Small intestine (tissue), 7 donors: ENCODE data around the gene DOCK1. TPM values are rescaled to one million over a fixed set of nuclear protein-coding genes. Genes with fewer than 3 reads are reported as not detected.

Experiments used
- DNase-seq, 2 donors: peaks; one replicate each; pipeline versions ENCODE4 v3.0.0 to v3.0.0-alpha.2; 2013
- FAIRE-seq: peaks from 2 replicates; lab custom pipeline; 2012; peaks lifted over from hg19 to GRCh38; lab: Jason Lieb, UNC
- H3K27ac ChIP-seq, 3 donors: one replicate each; pipeline ENCODE4 v1.5.1; 2013; ENCODE audit warnings: low read length in 2 of 3, mild to moderate bottlenecking in 2 of 3, control low read depth in 1 of 3, inconsistent platforms in 1 of 3, low read depth in 1 of 3, moderate library complexity in 1 of 3
- H3K27me3 ChIP-seq, 3 donors: one replicate each; pipeline ENCODE4 v1.6.1; 2013; ENCODE audit warnings: low read length in 3 of 3, inconsistent platforms in 1 of 3; ENCODE audit not compliant: control insufficient read depth in 3 of 3, insufficient read depth in 3 of 3
- H3K36me3 ChIP-seq, 3 donors: one replicate each; pipeline ENCODE4 v1.6.1; 2013; ENCODE audit warnings: low read length in 3 of 3, inconsistent platforms in 1 of 3, low read depth in 1 of 3, mild to moderate bottlenecking in 1 of 3, moderate library complexity in 1 of 3; ENCODE audit not compliant: control insufficient read depth in 3 of 3, insufficient read depth in 2 of 3
- H3K4me1 ChIP-seq, 3 donors: one replicate each; pipeline ENCODE4 v1.6.1; 2013; ENCODE audit warnings: low read length in 2 of 3, inconsistent platforms in 1 of 3, low read depth in 1 of 3, mild to moderate bottlenecking in 1 of 3, moderate library complexity in 1 of 3; ENCODE audit not compliant: control insufficient read depth in 3 of 3, insufficient read depth in 2 of 3
- H3K4me3 ChIP-seq, 3 donors: one replicate each; pipeline ENCODE4 v1.5.1; 2013; ENCODE audit warnings: low read length in 3 of 3, control low read depth in 1 of 3, inconsistent platforms in 1 of 3, low read depth in 1 of 3, mild to moderate bottlenecking in 1 of 3, moderate library complexity in 1 of 3
- H3K9me3 ChIP-seq, 2 donors: one replicate each; pipeline ENCODE4 v1.6.1; 2013; ENCODE audit warnings: low read depth in 1 of 2, low read length in 1 of 2; ENCODE audit not compliant: control insufficient read depth in 2 of 2, insufficient read depth in 1 of 2
- WGBS, 3 donors: extraction: QIAGEN DNeasy Blood & Tissue Kit; methylation state at CpG; one replicate each; pipeline ENCODE4 v1.1.7; 2013; 5-methylcytosine and 5-hydroxymethylcytosine counted together
- polyA plus RNA-seq, 4 donors: library from polyadenylated mRNA; stranded (reverse) in 3 of 4; unstranded in 1 of 4; fragments of 200-250 nt in 3 of 4; fragments of 120-200 nt in 1 of 4; gene quantifications; one replicate each; pipeline versions ENCODE4 v1.2.1 to v1.2.3, GENCODE V29; 2013
- donor health status: healthy with polysubstance abuse.
- donor health status: control.
- donor health status: control.
- donor health status: Bipolar disorder and iron deficiency.
- donor health status: healthy.

The DOCK1 gene
- polyA plus RNA-seq, 4 donors: 16.8 to 27.0 (median 22.1) TPM

DNA sequence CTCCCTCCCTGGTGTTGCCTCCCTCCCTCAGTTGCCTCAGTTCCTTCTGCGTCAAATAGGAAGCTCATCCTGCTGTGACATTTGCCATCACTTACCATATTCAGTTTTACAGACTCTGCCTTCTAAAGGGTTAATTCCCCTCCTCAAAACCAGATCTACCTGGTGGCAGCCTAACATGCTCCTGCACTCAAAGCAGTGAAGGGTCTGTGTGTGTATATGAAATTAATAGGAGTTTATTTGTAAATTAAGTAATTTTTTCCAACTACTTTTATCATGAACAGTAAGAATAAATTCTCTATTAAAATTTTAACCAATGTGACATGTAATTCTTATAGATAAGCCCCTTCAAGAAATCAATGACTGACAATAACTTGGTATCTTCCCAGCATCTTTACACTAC lies 449.8 kb downstream of the DOCK1 start:
- H3K36me3 ChIP-seq: peaks cover 2 to 26% (median 2%) of the 10 kb centered on the region in 3 donors
- H3K27me3 ChIP-seq: no peaks in the 10 kb centered on the region
- FAIRE-seq: no peak
- H3K9me3 ChIP-seq: no peaks in the 10 kb centered on the region
- WGBS, 3 donors: 86 to 100% (median 86%) methylated on average over 1 of the region's 1 CpG
- H3K4me1 ChIP-seq: no peaks in the 10 kb centered on the region
- H3K27ac ChIP-seq: no peak overlapping the region
- no peak for DNase-seq
- H3K4me3 ChIP-seq: no peak overlapping the region

DNA sequence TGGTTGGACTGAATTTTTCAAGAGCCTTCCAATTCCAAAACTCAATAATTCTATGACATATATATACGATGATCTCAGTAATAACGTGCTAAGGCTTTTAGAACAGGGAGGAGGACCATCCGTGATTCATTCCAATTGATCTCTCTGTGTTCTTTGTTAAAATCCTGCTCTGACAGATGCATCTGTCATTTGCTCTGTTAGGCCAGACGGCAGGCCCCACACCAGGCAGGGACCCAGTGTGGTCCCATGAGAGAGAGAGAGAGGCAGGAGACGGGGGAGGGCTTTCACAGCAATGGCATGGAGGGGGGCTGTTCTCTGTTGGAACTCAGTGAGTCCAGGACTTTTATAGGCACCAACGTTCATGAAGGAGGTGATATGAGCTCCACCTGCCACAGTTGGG lies 451.1 kb downstream of the DOCK1 start:
- WGBS, 3 donors: 79 to 84% (median 79%) methylated on average over 6 of the region's 6 CpGs
- no peak for DNase-seq
- FAIRE-seq: no peak
- H3K27me3 ChIP-seq: no peaks in the 10 kb centered on the region
- H3K4me3 ChIP-seq: no peak overlapping the region
- H3K9me3 ChIP-seq: no peaks in the 10 kb centered on the region
- peaks cover 2 to 26% (median 2%) of the 10 kb centered on the region in 3 donors for H3K36me3 ChIP-seq
- no peaks in the 10 kb centered on the region for H3K4me1 ChIP-seq
- H3K27ac ChIP-seq: no peak overlapping the region

DNA sequence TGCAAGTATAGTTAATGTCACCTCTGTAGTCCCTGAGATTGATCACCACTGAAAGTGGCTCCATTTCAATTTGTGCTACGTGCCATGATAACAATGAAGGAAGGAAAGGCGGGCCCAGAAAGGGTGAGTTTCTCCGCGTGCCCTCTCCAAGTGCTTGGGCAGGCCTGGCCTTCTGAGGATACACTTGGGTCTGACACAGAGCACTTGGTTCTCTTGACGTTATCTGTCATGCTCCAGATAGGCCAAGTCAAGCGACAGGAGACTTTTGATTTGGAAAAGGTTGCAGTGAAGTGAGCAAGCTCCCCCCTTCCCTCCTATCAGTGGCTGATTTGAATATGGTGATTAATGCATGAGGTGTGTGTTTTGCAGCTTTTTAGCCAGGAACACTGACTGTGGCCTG lies 452.0 kb downstream of the DOCK1 start:
- 92 to 97% (median 93%) methylated on average over 6 of the region's 6 CpGs for WGBS, 3 donors
- Histone ChIP-seq H3K27me3 (no peaks in the 10 kb centered on the region), H3K36me3 (peaks cover 2 to 26% (median 2%) of the 10 kb centered on the region in 3 donors), H3K27ac (no peak overlapping the region), H3K4me1 (no peaks in the 10 kb centered on the region), H3K9me3 (no peaks in the 10 kb centered on the region), H3K4me3 (no peak overlapping the region)
- DNase-seq (no peak), FAIRE-seq (no peak)

DNA sequence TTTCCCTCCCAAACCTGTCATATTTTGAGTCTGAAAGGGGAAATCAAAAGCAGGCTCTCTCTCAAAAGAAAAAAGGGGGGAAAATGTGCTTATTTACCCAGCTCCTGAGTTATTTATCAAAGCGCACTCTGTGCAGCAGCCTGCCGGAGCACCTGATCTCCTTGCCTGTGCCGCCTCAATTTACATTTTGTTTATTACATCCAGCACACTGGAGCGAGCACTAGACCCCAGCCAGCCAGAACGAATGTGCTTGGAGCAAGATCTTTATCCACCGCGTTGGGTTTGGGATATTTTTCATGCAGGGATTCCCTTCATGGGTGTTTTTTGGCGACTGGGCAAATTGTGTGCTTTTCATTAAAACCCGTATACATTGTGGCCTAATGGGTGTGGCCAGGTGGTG lies 453.1 kb downstream of the DOCK1 start:
- no peak for FAIRE-seq
- 83 to 93% (median 86%) methylated on average over 9 of the region's 9 CpGs for WGBS, 3 donors
- DNase-seq: no peak
- Histone ChIP-seq H3K36me3 (peaks cover 2 to 32% (median 2%) of the 10 kb centered on the region in 3 donors), H3K27ac (no peak overlapping the region), H3K4me1 (no peaks in the 10 kb centered on the region), H3K27me3 (no peaks in the 10 kb centered on the region), H3K9me3 (no peaks in the 10 kb centered on the region), H3K4me3 (no peak overlapping the region)

DNA sequence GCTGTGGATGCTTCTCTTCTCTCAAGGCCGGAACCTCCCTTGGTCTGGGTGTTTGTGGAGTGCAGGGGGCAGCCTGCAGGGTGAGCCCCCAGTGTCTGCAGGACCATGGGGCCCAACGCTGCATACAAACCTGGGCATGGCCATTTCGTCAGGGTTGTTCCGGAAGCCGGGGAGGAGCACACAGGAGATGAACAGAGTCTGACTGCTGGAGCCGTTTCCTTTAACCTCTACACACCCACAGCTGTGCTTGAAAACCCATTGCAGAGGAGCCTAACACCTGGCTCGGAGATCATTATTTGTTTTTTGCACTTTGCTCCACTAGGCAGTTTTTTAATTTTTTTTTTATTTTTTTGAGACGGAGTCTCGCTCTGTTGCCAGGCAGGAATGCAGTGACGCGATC lies 458.8 kb downstream of the DOCK1 start:
- Histone ChIP-seq H3K36me3 (peaks cover 0 to 25% (median 0%) of the 10 kb centered on the region in 3 donors), H3K9me3 (no peaks in the 10 kb centered on the region), H3K4me1 (no peaks in the 10 kb centered on the region), H3K27ac (no peak overlapping the region), H3K27me3 (no peaks in the 10 kb centered on the region), H3K4me3 (no peak overlapping the region)
- DNase-seq: no peak
- no peak for FAIRE-seq
- WGBS, 3 donors: 87 to 91% (median 88%) methylated on average over 11 of the region's 11 CpGs

DNA sequence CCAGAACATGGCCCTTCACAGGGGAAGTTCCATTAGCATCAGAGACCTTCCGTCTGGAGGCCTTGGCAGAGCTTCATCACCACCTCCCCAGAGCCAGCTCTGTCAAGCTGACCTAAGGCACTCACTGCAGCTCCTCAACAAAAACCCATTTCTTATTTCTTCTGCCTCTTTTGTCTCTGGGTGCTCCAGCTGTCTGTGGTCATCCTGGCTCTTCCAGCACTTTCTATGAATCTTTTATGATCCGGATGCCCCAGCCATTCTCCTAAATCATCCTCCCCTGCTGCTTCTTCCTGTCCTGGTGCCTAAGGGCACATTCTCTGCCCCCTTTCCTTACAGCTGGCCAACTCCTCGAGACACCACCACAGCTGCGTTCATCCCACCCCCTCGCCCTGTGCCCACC lies 462.9 kb downstream of the DOCK1 start:
- Histone ChIP-seq H3K36me3 (peaks cover 0 to 22% (median 3%) of the 10 kb centered on the region in 3 donors), H3K4me3 (no peak overlapping the region), H3K27ac (no peak overlapping the region), H3K9me3 (no peaks in the 10 kb centered on the region), H3K27me3 (no peaks in the 10 kb centered on the region), H3K4me1 (no peaks in the 10 kb centered on the region)
- DNase-seq (no peak), FAIRE-seq (no peak)
- WGBS, 3 donors: 80 to 94% (median 87%) methylated on average over 5 of the region's 5 CpGs

- FAIRE-seq (no peak), DNase-seq (no peak)
- no peak overlapping the region for H3K27ac ChIP-seq
- 77 to 95% (median 90%) methylated on average over 4 of the region's 4 CpGs for WGBS, 3 donors
- no peaks in the 10 kb centered on the region for H3K27me3 ChIP-seq
- H3K36me3 ChIP-seq: peaks cover 0 to 18% (median 3%) of the 10 kb centered on the region in 3 donors
- H3K4me3 ChIP-seq: no peak overlapping the region
- no peaks in the 10 kb centered on the region for H3K9me3 ChIP-seq
- no peaks in the 10 kb centered on the region for H3K4me1 ChIP-seq
Observed at GRCh38 chr10:127368929-127369328, 463.7 kb downstream of the DOCK1 start.

DNA sequence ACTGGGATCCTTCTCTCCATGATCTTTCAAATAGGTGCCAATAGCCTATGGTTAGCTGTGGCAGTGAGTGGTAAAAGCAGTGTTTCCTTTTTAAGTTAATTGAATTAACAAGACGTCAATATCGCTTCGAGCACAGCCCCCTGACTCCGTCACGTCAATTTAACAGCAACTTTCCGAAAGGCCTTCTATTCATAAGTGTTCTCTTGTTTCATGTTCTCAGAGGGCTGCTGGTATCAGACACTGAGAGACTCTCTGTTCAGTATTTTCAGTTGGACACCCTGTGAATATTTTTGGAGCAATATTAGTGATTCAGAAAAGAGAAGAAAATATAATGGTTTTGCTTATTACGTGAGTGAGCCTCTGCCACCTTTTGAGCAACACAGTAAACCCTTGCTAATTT lies 465.4 kb downstream of the DOCK1 start:
- DNase-seq (no peak), FAIRE-seq (no peak)
- H3K4me1 ChIP-seq: no peaks in the 10 kb centered on the region

GRCh38 chr10:127372361-127372760 lies 467.1 kb downstream of the DOCK1 start:
- FAIRE-seq: no peak
- WGBS, 3 donors: 75 to 81% (median 80%) methylated on average over 3 of the region's 3 CpGs
- no peak overlapping the region for H3K27ac ChIP-seq

More for the DNA sequence above, 465.4 kb downstream of the DOCK1 start:
- Histone ChIP-seq H3K36me3 (peaks cover 0 to 25% (median 3%) of the 10 kb centered on the region in 3 donors), H3K27me3 (no peaks in the 10 kb centered on the region), H3K9me3 (no peaks in the 10 kb centered on the region), H3K27ac (no peak overlapping the region), H3K4me3 (no peak overlapping the region)
- WGBS, 3 donors: 95 to 96% (median 96%) methylated on average over 7 of the region's 7 CpGs

More at GRCh38 chr10:127372361-127372760, 467.1 kb downstream of the DOCK1 start:
- Histone ChIP-seq H3K36me3 (peaks cover 0 to 20% (median 3%) of the 10 kb centered on the region in 3 donors), H3K4me3 (no peak overlapping the region), H3K9me3 (no peaks in the 10 kb centered on the region), H3K27me3 (no peaks in the 10 kb centered on the region), H3K4me1 (no peaks in the 10 kb centered on the region)
- DNase-seq: no peak
